Endothelial cell of umbilical vein (primary cell): ENCODE measurements around the gene COG4.

Experiments
- CTCF ChIP-seq, 2 donors: IDR thresholded peaks; 1 replicate in 1 of 2; 2 replicates in 1 of 2; pipeline ENCODE4 v1.5.1; 2011; ENCODE audit warnings: low read length in 2 of 2, mild to moderate bottlenecking in 2 of 2, moderate library complexity in 2 of 2, control low read depth in 1 of 2, inconsistent platforms in 1 of 2, low read depth in 1 of 2; ENCODE audit not compliant: insufficient read depth in 1 of 2; ENCODE audit errors: extremely low read depth in 1 of 2
- EZH2 ChIP-seq: IDR thresholded peaks from 2 replicates; pipeline ENCODE4 v1.6.1; 2012; ENCODE audit warnings: borderline replicate concordance, low read depth, mild to moderate bottlenecking, moderate library complexity, low read length, inconsistent platforms; ENCODE audit not compliant: severe bottlenecking
- FOS ChIP-seq: IDR thresholded peaks from 2 replicates; pipeline ENCODE4 v1.6.1; 2011; ENCODE audit warnings: mild to moderate bottlenecking, low read length, moderate library complexity, borderline replicate concordance; ENCODE audit not compliant: insufficient read depth
- MAX ChIP-seq: IDR thresholded peaks from 2 replicates; pipeline ENCODE4 v1.6.1; 2011; ENCODE audit not compliant: insufficient read depth, insufficient read length
- MYC ChIP-seq: IDR thresholded peaks from one replicate; pipeline ENCODE4 v1.6.1; 2011; ENCODE audit warnings: mild to moderate bottlenecking, low read depth, low read length
- POLR2A ChIP-seq: IDR thresholded peaks from 2 replicates; pipeline ENCODE4 v1.6.1; 2012; ENCODE audit warnings: low read depth, mild to moderate bottlenecking, control low read depth, low read length
- POLR2AphosphoS5 ChIP-seq: IDR thresholded peaks from 2 replicates; pipeline ENCODE4 v1.6.1; 2012; ENCODE audit warnings: low read depth, mild to moderate bottlenecking, control low read depth, low read length, moderate library complexity; ENCODE audit not compliant: insufficient read depth

GRCh38 chr16:70568601-70569237 lies 45.4 kb upstream of the COG4 start:
- no peak for TF ChIP-seq CTCF (IDR thresholded peaks at IDR 0.05; ENCODE audit: extremely low read depth in 1 of 2, insufficient read depth in 1 of 2, low read depth in 1 of 2, low read length in 2 of 2)
- no peak for TF ChIP-seq EZH2
- no peak for TF ChIP-seq POLR2AphosphoS5
- no peak for TF ChIP-seq POLR2A
- no peak for TF ChIP-seq MAX
- TF ChIP-seq FOS: no peak
- TF ChIP-seq MYC: no peak
